GM18507 (cell line): Measurements from ENCODE around the gene AAK1.
"Not testable (repeated sequence)": the region's sequence is repeated elsewhere in the genome, so short reads cannot be mapped to it uniquely, and the experiment has no call there.

Experiments
- DNase-seq: peaks from one replicate; pipeline ENCODE4 v3.0.0; 2011; ENCODE audit warnings: low read depth; ENCODE audit not compliant: insufficient read length; ENCODE audit errors: extremely low spot score
- FAIRE-seq: peaks from 2 replicates; lab custom pipeline; 2011; peaks lifted over from hg19 to GRCh38; lab: Jason Lieb, UNC

Gene AAK1

GRCh38 chr2:69554568-69554967, 89.0 kb downstream of the AAK1 start:
- DNase-seq, result no peak
- FAIRE-seq, result no peak

DNA sequence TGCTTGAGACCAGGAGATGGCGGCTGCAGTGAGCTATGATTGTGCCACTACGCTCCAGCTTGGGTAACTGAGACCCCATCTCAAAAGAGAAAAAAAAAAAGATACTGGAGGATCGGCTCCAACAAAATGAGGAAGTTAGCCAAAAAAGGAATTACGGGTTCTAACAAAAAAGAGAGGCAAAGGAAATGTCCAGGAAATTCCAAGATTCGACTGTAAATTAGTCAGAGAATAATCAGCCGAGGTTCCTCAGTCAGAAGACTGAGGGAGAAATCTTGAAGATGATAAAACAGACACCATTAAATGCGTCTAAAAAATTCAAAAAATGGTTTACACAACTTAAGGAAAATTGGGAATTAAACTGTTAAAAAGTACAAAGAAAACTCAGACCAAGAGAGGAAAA, 89.5 kb downstream of the AAK1 start:
- FAIRE-seq, result no peak
- DNase-seq, result no peak

- not testable (repeated sequence) for DNase-seq, FAIRE-seq
These were observed 93.0 kb downstream of the AAK1 start for GRCh38 chr2:69550511-69550910.

GRCh38 chr2:69549421-69549820, 94.1 kb downstream of the AAK1 start:
- DNase-seq, result no peak
- no peak for FAIRE-seq

- no peak for DNase-seq
- peak; percentile 66 for FAIRE-seq
These were observed 95.4 kb downstream of the AAK1 start for GRCh38 chr2:69547984-69548715.

DNA sequence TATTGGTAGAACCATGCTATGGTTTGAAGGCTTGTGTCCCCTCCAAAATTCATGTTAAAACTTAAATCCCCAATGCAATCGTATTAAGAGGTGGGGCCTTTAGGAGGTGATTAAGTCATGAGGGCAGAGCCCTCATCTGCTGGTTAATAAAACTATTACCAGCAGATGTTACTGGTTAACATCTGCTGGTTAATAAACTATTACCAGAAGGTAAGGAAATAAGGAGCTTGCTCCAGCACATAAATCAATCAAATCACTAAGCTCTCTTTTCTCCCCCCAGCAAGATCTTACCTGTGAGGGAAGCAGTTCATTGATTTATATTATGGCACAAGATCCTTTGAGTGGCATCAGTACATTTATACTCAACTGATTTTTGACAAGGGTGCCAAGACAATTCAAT, 96.9 kb downstream of the AAK1 start:
- DNase-seq, result no peak
- peak; percentile 77 for FAIRE-seq

DNA sequence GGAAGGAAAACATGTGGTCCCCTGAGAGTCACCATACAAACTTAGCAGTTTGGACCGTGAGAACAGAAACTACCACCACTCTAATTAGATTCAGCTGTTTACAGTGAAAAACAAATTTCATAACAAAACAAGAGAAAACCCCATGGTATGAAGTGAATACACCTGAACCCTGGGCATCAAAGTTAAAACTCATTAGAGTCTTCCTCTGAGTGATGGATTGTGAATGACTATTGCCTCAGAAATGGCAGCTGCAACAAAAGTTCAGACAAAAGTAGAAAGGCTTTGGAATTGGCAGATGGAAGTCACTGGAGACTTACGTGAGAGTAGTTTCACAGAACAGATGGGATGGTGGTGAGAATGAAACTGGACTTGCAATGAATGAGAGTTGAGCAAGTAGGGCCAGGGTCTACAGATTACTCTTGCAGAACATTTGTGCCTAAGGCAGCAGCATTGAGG, 98.0 kb downstream of the AAK1 start:
- DNase-seq, result no peak
- peak; percentile 84 for FAIRE-seq

DNA sequence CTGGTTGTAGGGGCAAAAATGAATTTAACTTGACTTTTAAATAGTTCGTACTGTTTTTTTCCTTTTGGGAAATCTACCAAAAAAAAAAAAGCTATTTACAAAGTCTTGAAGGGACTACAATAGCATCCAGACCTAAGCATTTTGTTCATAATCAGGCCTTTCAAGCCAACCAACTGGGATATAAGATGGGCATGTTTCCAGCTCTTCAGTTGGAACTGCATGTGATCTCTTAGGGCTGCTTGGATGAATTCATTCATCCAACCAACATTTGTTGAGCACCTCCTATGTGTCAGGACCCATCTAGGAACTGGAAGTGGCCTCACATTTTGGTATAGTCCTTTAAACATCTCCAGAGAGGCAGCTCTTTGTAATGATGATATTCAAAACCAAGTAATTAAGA, 98.6 kb downstream of the AAK1 start:
- no peak for FAIRE-seq
- DNase-seq, result no peak

DNA sequence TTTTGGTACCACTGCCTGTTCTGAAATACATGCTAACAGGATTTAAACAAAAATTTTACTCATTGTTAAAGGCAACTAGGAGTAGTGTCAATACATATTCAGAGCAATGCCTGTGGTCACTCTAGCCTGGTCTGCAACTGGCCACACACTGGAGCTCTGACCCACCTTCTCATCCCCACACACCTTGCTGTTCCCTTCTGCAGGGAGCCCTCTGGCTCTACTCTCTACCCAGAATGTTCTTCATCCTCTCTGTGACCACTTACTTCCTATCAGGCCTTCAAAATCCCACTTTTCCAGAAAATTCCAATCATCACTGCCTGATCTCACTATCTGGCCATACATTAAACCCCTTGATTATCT, 104.0 kb downstream of the AAK1 start:
- DNase-seq, result no peak
- FAIRE-seq, result no peak

- FAIRE-seq (no peak), DNase-seq (no peak)
These were observed 104.5 kb downstream of the AAK1 start for GRCh38 chr2:69538872-69539548.

- FAIRE-seq (no peak), DNase-seq (no peak)
These were observed 105.3 kb downstream of the AAK1 start for GRCh38 chr2:69538249-69538648.

DNA sequence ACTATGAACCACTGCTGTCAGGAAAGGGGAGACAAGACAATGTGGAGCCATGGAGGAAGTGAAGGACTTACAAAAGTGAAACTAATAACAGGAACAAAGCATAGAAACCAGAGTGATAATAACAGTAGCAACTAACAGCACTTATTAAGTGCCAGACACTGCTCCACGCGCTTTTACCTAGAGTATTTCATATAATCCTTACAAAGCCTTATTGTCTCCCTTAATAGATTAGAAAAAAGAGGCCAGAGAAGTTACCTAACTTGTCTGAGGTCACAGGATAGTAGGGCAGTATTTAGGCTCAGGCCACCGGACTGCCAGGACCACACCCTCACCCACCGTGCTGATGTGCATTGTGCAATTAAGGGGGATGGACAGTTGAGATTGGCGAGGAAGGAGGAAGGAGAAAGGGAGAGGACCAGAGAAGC, 107.7 kb downstream of the AAK1 start:
- peak; percentile 64 for FAIRE-seq
- no peak for DNase-seq

GRCh38 chr2:69531186-69531585, 112.4 kb downstream of the AAK1 start:
- FAIRE-seq (no peak), DNase-seq (no peak)

- DNase-seq (no peak), FAIRE-seq (no peak)
These were observed 114.1 kb downstream of the AAK1 start for GRCh38 chr2:69529480-69529879.

- DNase-seq (no peak), FAIRE-seq (no peak)
These were observed 118.3 kb downstream of the AAK1 start for GRCh38 chr2:69525261-69525660.

GRCh38 chr2:69524799-69525198, 118.7 kb downstream of the AAK1 start:
- FAIRE-seq, result no peak
- no peak for DNase-seq

DNA sequence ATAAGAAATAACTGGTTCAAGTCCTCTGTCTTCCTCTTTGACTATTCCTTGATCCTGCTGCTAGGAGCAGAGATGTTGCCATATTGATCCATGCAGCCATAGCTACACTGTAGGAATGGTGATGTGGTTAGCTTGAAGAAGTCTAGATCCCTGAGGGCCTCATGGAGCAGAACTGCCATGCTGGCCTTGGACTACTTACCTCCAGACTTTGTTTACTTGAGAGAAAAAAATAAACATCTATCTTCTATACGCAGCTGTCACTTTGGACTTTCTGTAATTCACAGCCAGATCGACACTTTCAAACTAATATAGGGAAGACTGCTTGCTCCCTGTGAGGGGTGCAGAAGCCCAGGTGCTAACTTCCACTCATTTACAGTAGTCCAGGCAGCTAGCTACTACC, 121.8 kb downstream of the AAK1 start:
- FAIRE-seq, result no peak

GRCh38 chr2:69518841-69519240, 124.7 kb downstream of the AAK1 start:
- FAIRE-seq (no peak), DNase-seq (no peak)

More for the DNA sequence above, 121.8 kb downstream of the AAK1 start:
- DNase-seq, result no peak

- DNase-seq (no peak), FAIRE-seq (no peak)
These were observed 126.1 kb downstream of the AAK1 start for GRCh38 chr2:69517410-69517809.

- no peak for DNase-seq
- FAIRE-seq, result no peak
These were observed 128.7 kb downstream of the AAK1 start for GRCh38 chr2:69514819-69515218.

DNA sequence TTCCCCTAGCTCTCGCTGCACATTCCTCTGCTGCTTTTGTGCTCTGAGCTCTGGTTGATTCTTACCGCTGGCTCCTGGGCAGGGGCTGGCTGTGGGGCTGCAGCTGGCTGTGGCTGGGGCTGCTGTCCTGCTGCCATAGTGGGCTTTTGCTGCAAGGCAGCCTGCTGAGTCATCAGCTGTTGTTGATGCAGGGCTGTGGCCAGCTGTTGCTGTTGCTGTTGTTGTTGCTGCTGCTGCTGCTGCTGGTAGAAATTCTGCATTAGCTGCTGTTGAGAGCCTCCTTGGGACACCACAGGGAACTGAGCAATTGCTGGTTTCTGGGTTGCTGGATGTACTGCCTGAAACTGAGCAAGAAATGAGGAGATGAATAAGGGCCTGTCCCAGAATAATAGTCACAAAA, 129.1 kb downstream of the AAK1 start:
- DNase-seq, result no peak
- FAIRE-seq, result no peak
